Vagina (tissue), 2 donors: Measurements from ENCODE around the gene ERC2. TPM values are rescaled to one million over a fixed set of nuclear protein-coding genes. Genes with fewer than 3 reads are reported as not detected.

ENCODE experiments used
- DNase-seq, 2 donors: peaks; one replicate each; pipeline ENCODE4 v3.0.0-alpha.2; 2017; ENCODE audit errors: extremely low spot score in 2 of 2
- H3K27ac ChIP-seq: fragments of 200-600 bp; sonication (generic); one replicate; pipeline ENCODE4 v1.5.1; 2019
- H3K27me3 ChIP-seq: fragments of 200-600 bp; sonication (generic); one replicate; pipeline ENCODE4 v1.5.1; 2019
- H3K36me3 ChIP-seq, 2 donors: fragments of 200-600 bp; sonication (generic); one replicate each; pipeline ENCODE4 v1.5.1; 2017 to 2019
- H3K4me1 ChIP-seq: fragments of 200-600 bp; sonication (generic); one replicate; pipeline ENCODE4 v1.5.1; 2019
- H3K4me3 ChIP-seq, 2 donors: fragments of 200-600 bp; sonication (generic); 1 replicate in 1 of 2; 2 replicates in 1 of 2; pipeline ENCODE4 v1.5.1; 2016 to 2019
- H3K9me3 ChIP-seq: fragments of 200-600 bp; sonication (generic); one replicate; pipeline ENCODE4 v1.5.1; 2019
- CTCF ChIP-seq, 3 experiments: fragments of 450-650 bp in 2 of 3; fragments of 200-600 bp in 1 of 3; sonication (generic) in 1 of 3; IDR thresholded peaks; one replicate each; pipeline ENCODE4 v1.5.1; 2017 to 2019; ENCODE audit warnings: antibody characterized with exemption in 3 of 3, mild to moderate bottlenecking in 2 of 3, moderate library complexity in 2 of 3
- POLR2A ChIP-seq, 2 donors: fragments of 450-650 bp; IDR thresholded peaks; one replicate each; pipeline ENCODE4 v1.6.1; 2017; ENCODE audit warnings: antibody characterized with exemption in 2 of 2, mild to moderate bottlenecking in 2 of 2, moderate library complexity in 2 of 2
- POLR2AphosphoS5 ChIP-seq, 2 donors: sonication (generic); formaldehyde crosslinking; IDR thresholded peaks; one replicate each; pipeline ENCODE4 v1.9.0; 2017; ENCODE audit warnings: antibody characterized with exemption in 2 of 2, mild to moderate bottlenecking in 2 of 2, low read depth in 1 of 2; ENCODE audit not compliant: insufficient read depth in 1 of 2
- intact Hi-C: fragments of 100-400 bp; cut with DNase I; formaldehyde crosslinking; loops from one replicate; pipeline ENCODE4 v1.15.1; 2023
- total RNA-seq: library from RNA; depleted of rRNA; stranded (reverse); fragments of >200 nt; gene quantifications from one replicate; pipeline ENCODE4 v1.2.3, GENCODE V29; 2016

Gene ERC2
- total RNA-seq, 1 donor from 2014 or later: 1.2 TPM

- H3K9me3 ChIP-seq: no peaks in the 10 kb centered on the region
- no peaks in the 10 kb centered on the region for H3K27me3 ChIP-seq
- no peaks in the 10 kb centered on the region for H3K36me3 ChIP-seq
- no peak for TF ChIP-seq POLR2AphosphoS5 (IDR thresholded peaks at IDR 0.05; ENCODE audit: insufficient read depth in 1 of 2, low read depth in 1 of 2)
- no peak for TF ChIP-seq POLR2A (IDR thresholded peaks at IDR 0.05)
- TF ChIP-seq CTCF (IDR thresholded peaks at IDR 0.05): no peak
- DNase-seq: no peak
- H3K4me3 ChIP-seq: no peak overlapping the region
- H3K4me1 ChIP-seq: no peaks in the 10 kb centered on the region
- intact Hi-C loops: no loop called here
- H3K27ac ChIP-seq: no peak overlapping the region
These were observed 501.7 kb downstream of the ERC2 start for GRCh38 chr3:55966566-55966965.

GRCh38 chr3:55965776-55966175 lies 502.5 kb downstream of the ERC2 start:
- Histone ChIP-seq H3K4me1 (no peaks in the 10 kb centered on the region), H3K9me3 (no peaks in the 10 kb centered on the region), H3K27ac (no peak overlapping the region), H3K4me3 (no peak overlapping the region), H3K27me3 (no peaks in the 10 kb centered on the region), H3K36me3 (no peaks in the 10 kb centered on the region)
- DNase-seq: no peak
- TF ChIP-seq POLR2AphosphoS5 (IDR thresholded peaks at IDR 0.05; ENCODE audit: insufficient read depth in 1 of 2, low read depth in 1 of 2): no peak
- TF ChIP-seq POLR2A (IDR thresholded peaks at IDR 0.05): no peak
- TF ChIP-seq CTCF (IDR thresholded peaks at IDR 0.05): no peak
- intact Hi-C loops: no loop called here

- Histone ChIP-seq H3K4me1 (no peaks in the 10 kb centered on the region), H3K9me3 (no peaks in the 10 kb centered on the region), H3K36me3 (no peaks in the 10 kb centered on the region), H3K4me3 (no peak overlapping the region), H3K27ac (no peak overlapping the region), H3K27me3 (no peaks in the 10 kb centered on the region)
- DNase-seq: no peak
- intact Hi-C loops: no loop called here
- no peak for TF ChIP-seq CTCF (IDR thresholded peaks at IDR 0.05)
- TF ChIP-seq POLR2A (IDR thresholded peaks at IDR 0.05): no peak
- TF ChIP-seq POLR2AphosphoS5 (IDR thresholded peaks at IDR 0.05; ENCODE audit: insufficient read depth in 1 of 2, low read depth in 1 of 2): no peak
These were observed 503.7 kb downstream of the ERC2 start for GRCh38 chr3:55964491-55964985.

- Histone ChIP-seq H3K27me3 (no peaks in the 10 kb centered on the region), H3K9me3 (no peaks in the 10 kb centered on the region), H3K36me3 (no peaks in the 10 kb centered on the region), H3K4me1 (no peaks in the 10 kb centered on the region), H3K27ac (no peak overlapping the region), H3K4me3 (no peak overlapping the region)
- no peak for DNase-seq
- no peak for TF ChIP-seq CTCF (IDR thresholded peaks at IDR 0.05)
- TF ChIP-seq POLR2AphosphoS5 (IDR thresholded peaks at IDR 0.05; ENCODE audit: insufficient read depth in 1 of 2, low read depth in 1 of 2): no peak
- TF ChIP-seq POLR2A (IDR thresholded peaks at IDR 0.05): no peak
- intact Hi-C loops: no loop called here
These were observed 504.7 kb downstream of the ERC2 start for GRCh38 chr3:55963601-55964000.

GRCh38 chr3:55959471-55960080 lies 508.7 kb downstream of the ERC2 start:
- Histone ChIP-seq H3K9me3 (no peaks in the 10 kb centered on the region), H3K36me3 (no peaks in the 10 kb centered on the region), H3K27ac (no peak overlapping the region), H3K27me3 (no peaks in the 10 kb centered on the region), H3K4me3 (no peak overlapping the region), H3K4me1 (no peaks in the 10 kb centered on the region)
- intact Hi-C loops: no loop called here
- DNase-seq: no peak
- no peak for TF ChIP-seq POLR2A (IDR thresholded peaks at IDR 0.05)
- no peak for TF ChIP-seq POLR2AphosphoS5 (IDR thresholded peaks at IDR 0.05; ENCODE audit: insufficient read depth in 1 of 2, low read depth in 1 of 2)
- TF ChIP-seq CTCF (IDR thresholded peaks at IDR 0.05): no peak
